Measurements from ENCODE around the gene CINP. TPM values are rescaled to one million over a fixed set of nuclear protein-coding genes. Genes with fewer than 3 reads are reported as not detected.
"Not testable (repeated sequence)": the region's sequence is repeated elsewhere in the genome, so short reads cannot be mapped to it uniquely, and the experiment has no call there.

The CINP gene
- total and polyA plus RNA-seq, 4 donors, result 21.2 to 30.8 (median 25.9) TPM

DNA sequence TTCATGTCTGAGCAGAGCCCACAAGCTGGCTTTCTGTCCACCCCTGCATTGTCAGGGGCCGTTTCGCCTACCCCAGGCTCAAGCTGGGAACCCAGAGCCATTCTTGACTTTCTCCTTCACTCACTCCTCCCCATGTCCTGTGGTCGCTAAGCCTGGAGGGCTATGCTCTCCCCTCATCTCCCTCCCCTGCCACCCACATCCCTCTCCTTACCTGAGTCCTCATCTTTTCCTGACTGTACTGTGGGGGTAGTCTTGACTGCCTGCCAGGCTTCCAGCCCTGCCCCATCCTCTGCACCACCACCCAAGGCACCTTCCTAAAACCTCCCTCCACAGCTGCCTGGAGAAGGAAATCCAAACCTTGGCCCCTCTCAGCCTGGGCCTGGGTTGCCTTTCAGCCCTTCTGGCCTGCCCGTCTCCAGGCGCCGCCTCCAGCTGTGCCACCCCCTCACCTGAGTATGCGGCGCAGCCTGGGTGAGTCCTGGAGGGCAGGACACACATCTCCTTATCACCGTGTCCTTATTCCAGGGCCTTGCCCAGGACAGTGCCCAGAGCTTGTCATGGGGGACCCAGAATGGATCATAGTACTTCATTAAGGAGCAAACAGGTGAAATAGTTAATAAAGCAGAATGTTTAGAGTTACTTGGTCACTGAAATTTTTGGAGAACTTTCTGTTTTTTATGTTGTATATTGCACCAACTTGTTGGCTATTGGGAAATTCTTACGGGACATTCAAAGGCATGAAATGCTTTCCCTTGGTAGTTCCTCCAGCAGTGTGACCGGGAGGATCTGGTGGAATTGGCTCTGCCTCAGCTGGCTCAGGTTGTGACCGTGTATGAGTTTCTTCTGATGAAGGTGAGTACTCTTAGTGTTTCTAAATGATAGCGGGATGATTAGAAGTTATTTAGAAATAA is 28.6 kb downstream of the CINP start:
- Histone ChIP-seq H3K9me3 (ENCODE audit: control insufficient read depth, low read length) (no peaks in the 10 kb centered on the region), H3K36me3 (ENCODE audit: control insufficient read depth in 1 of 2, insufficient read depth in 2 of 2, low read length in 1 of 2) (peaks cover 0 to under 1% of the 10 kb centered on the region in 2 donors), H3K27me3 (ENCODE audit: control insufficient read depth in 1 of 2, insufficient read depth in 2 of 2, low read length in 1 of 2) (no peaks in the 10 kb centered on the region), H3K4me1 (ENCODE audit: control insufficient read depth in 1 of 2, insufficient read depth in 2 of 2, low read length in 2 of 2) (no peaks in the 10 kb centered on the region), H3K4me3 (ENCODE audit: low read length in 2 of 2) (no peak overlapping the region), H3K27ac (ENCODE audit: low read depth in 1 of 2, low read length in 2 of 2) (no peak overlapping the region)
- WGBS, 2 donors, result 92 to 95% methylated on average over 13 of the region's 13 CpGs
- DNase-seq (peak in 1 of 2 donors; percentile 53), ATAC-seq (ENCODE audit: low FRiP score) (no peak)
- intact Hi-C loops (cut with DNase I), result no loop called here

DNA sequence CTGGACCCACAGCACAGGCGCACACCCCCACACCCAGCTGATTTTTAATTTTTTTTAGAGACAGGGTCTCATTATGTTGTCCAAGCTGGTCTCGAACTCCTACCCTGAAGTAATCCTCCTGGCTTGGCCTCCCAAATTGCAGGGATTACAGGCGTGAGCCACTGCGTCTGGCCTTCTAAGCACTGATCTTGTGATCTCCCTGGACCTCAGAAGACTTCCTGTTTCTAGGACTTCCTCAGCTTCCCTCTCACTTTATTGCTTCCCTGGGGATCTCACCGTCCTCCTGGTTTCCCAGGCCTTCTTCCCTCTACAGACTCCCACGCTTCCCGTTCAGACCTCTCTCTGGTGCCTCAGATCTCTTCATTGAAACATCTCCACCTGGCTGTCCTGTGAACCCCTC is 29.3 kb downstream of the CINP start:
- H3K9me3 ChIP-seq (ENCODE audit: control insufficient read depth, low read length), result no peaks in the 10 kb centered on the region
- intact Hi-C loops (cut with DNase I), result no loop called here
- H3K4me1 ChIP-seq (ENCODE audit: control insufficient read depth in 1 of 2, insufficient read depth in 2 of 2, low read length in 2 of 2), result no peaks in the 10 kb centered on the region
- ATAC-seq (ENCODE audit: low FRiP score) (no peak), DNase-seq (no peak)
- no peaks in the 10 kb centered on the region for H3K36me3 ChIP-seq (ENCODE audit: control insufficient read depth in 1 of 2, insufficient read depth in 2 of 2, low read length in 1 of 2)
- H3K27me3 ChIP-seq (ENCODE audit: control insufficient read depth in 1 of 2, insufficient read depth in 2 of 2, low read length in 1 of 2), result no peaks in the 10 kb centered on the region
- no peak overlapping the region for H3K4me3 ChIP-seq (ENCODE audit: low read length in 2 of 2)
- WGBS, 2 donors, result 86% methylated on average over 7 of the region's 7 CpGs
- no peak overlapping the region for H3K27ac ChIP-seq (ENCODE audit: low read depth in 1 of 2, low read length in 2 of 2)

DNA sequence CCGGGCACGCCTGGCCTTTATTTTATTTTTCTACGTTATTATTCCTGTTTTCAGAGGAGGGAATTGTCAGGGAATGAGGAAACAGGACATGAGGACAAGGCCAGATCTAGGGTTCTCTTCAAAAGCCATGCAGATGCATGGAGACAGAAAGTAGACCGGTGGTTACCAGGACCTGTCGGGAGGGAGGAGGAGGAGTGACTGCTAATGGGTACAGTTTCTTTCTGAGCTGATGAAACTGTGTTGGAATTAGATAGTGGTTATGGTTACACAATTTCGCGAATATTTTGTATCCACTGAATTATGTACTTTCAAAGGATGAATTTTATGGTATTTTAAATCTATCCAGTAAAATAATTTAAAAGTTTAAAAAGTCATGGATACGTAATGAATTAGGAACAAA is 31.9 kb downstream of the CINP start:
- 88 to 92% methylated on average over 8 of the region's 8 CpGs for WGBS, 2 donors
- Histone ChIP-seq H3K9me3 (ENCODE audit: control insufficient read depth, low read length) (no peaks in the 10 kb centered on the region), H3K27ac (ENCODE audit: low read depth in 1 of 2, low read length in 2 of 2) (no peak overlapping the region), H3K27me3 (ENCODE audit: control insufficient read depth in 1 of 2, insufficient read depth in 2 of 2, low read length in 1 of 2) (no peaks in the 10 kb centered on the region), H3K4me3 (ENCODE audit: low read length in 2 of 2) (no peak overlapping the region), H3K36me3 (ENCODE audit: control insufficient read depth in 1 of 2, insufficient read depth in 2 of 2, low read length in 1 of 2) (peaks cover 0 to 2% of the 10 kb centered on the region in 2 donors), H3K4me1 (ENCODE audit: control insufficient read depth in 1 of 2, insufficient read depth in 2 of 2, low read length in 2 of 2) (no peaks in the 10 kb centered on the region)
- ATAC-seq (ENCODE audit: low FRiP score) (no peak), DNase-seq (no peak)
- intact Hi-C loops (cut with DNase I), result no loop called here

- H3K4me3 ChIP-seq (ENCODE audit: low read length in 2 of 2); H3K27me3 ChIP-seq (ENCODE audit: control insufficient read depth in 1 of 2, insufficient read depth in 2 of 2, low read length in 1 of 2); DNase-seq; H3K9me3 ChIP-seq (ENCODE audit: control insufficient read depth, low read length); ATAC-seq (ENCODE audit: low FRiP score); H3K27ac ChIP-seq (ENCODE audit: low read depth in 1 of 2, low read length in 2 of 2); intact Hi-C loops (cut with DNase I); H3K4me1 ChIP-seq (ENCODE audit: control insufficient read depth in 1 of 2, insufficient read depth in 2 of 2, low read length in 2 of 2); H3K36me3 ChIP-seq (ENCODE audit: control insufficient read depth in 1 of 2, insufficient read depth in 2 of 2, low read length in 1 of 2): not testable (repeated sequence)
- WGBS, 2 donors, result 91 to 94% methylated on average over 6 of the region's 6 CpGs
Observed at GRCh38 chr14:102329381-102329780, 33.3 kb downstream of the CINP start.

DNA sequence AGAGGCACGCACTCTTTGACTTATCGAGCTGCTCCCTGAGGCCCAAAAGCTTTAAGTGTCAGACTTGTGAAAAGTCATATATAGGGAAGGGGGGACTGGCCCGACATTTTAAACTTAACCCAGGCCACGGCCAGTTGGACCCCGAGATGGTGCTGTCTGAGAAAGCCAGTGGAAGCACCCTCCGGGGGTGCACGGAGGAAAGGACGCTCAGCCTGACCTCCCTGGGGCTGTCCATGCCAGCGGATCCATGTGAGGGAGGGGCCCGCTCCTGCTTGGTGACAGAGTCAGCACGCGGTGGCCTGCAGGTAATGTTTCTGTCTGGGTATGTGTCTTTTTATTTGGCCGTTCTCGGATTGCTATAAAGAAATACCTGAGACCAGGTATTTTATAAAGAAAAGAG is 36.1 kb downstream of the CINP start:
- no peaks in the 10 kb centered on the region for H3K27me3 ChIP-seq (ENCODE audit: control insufficient read depth in 1 of 2, insufficient read depth in 2 of 2, low read length in 1 of 2)
- no peak overlapping the region for H3K4me3 ChIP-seq (ENCODE audit: low read length in 2 of 2)
- H3K27ac ChIP-seq (ENCODE audit: low read depth in 1 of 2, low read length in 2 of 2), result no peak overlapping the region
- intact Hi-C loops (cut with DNase I), result no loop called here
- peaks cover 0 to 2% of the 10 kb centered on the region in 2 donors for H3K36me3 ChIP-seq (ENCODE audit: control insufficient read depth in 1 of 2, insufficient read depth in 2 of 2, low read length in 1 of 2)
- no peaks in the 10 kb centered on the region for H3K4me1 ChIP-seq (ENCODE audit: control insufficient read depth in 1 of 2, insufficient read depth in 2 of 2, low read length in 2 of 2)
- ATAC-seq (ENCODE audit: low FRiP score) (no peak), DNase-seq (peak in 1 of 2 donors; percentile 57)
- WGBS, 2 donors, result 90 to 93% methylated on average over 14 of the region's 14 CpGs
- no peaks in the 10 kb centered on the region for H3K9me3 ChIP-seq (ENCODE audit: control insufficient read depth, low read length)

- intact Hi-C loops (cut with DNase I), result no loop called here
- DNase-seq, result peak in 1 of 2 donors; percentile 50
- H3K27ac ChIP-seq (ENCODE audit: low read depth in 1 of 2, low read length in 2 of 2), result no peak overlapping the region
- H3K4me1 ChIP-seq (ENCODE audit: control insufficient read depth in 1 of 2, insufficient read depth in 2 of 2, low read length in 2 of 2), result no peaks in the 10 kb centered on the region
- no peak for ATAC-seq (ENCODE audit: low FRiP score)
- H3K9me3 ChIP-seq (ENCODE audit: control insufficient read depth, low read length), result no peaks in the 10 kb centered on the region
- H3K36me3 ChIP-seq (ENCODE audit: control insufficient read depth in 1 of 2, insufficient read depth in 2 of 2, low read length in 1 of 2), result peaks cover 0 to 2% of the 10 kb centered on the region in 2 donors
- H3K4me3 ChIP-seq (ENCODE audit: low read length in 2 of 2), result no peak overlapping the region
- WGBS, 2 donors, result 68 to 71% methylated on average over 9 of the region's 9 CpGs
- H3K27me3 ChIP-seq (ENCODE audit: control insufficient read depth in 1 of 2, insufficient read depth in 2 of 2, low read length in 1 of 2), result no peaks in the 10 kb centered on the region
Observed at GRCh38 chr14:102325791-102326345, 36.8 kb downstream of the CINP start.

DNA sequence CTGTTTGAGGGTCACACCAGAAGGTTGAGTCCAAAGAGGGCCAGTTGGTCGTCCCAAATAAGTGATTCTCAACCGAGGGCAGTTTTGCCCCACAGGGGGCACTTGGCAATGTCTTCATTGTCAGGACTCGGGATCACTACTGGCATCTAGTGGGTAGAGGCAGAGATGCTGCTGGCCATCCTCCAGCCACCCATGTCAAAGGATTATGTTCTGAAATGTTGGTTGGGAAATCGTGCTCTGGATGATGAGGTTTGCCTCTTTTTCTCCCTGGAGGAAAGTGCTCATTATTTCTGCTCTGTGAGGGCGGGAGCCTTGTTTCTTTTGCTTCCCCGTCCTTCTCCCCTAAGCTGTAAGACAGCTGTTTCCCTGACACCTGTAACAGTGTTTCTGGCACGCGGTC is 39.6 kb downstream of the CINP start:
- Histone ChIP-seq H3K4me3 (ENCODE audit: low read length in 2 of 2) (no peak overlapping the region), H3K9me3 (ENCODE audit: control insufficient read depth, low read length) (no peaks in the 10 kb centered on the region), H3K4me1 (ENCODE audit: control insufficient read depth in 1 of 2, insufficient read depth in 2 of 2, low read length in 2 of 2) (no peaks in the 10 kb centered on the region), H3K27ac (ENCODE audit: low read depth in 1 of 2, low read length in 2 of 2) (no peak overlapping the region), H3K27me3 (ENCODE audit: control insufficient read depth in 1 of 2, insufficient read depth in 2 of 2, low read length in 1 of 2) (no peaks in the 10 kb centered on the region), H3K36me3 (ENCODE audit: control insufficient read depth in 1 of 2, insufficient read depth in 2 of 2, low read length in 1 of 2) (peaks cover 0 to 2% of the 10 kb centered on the region in 2 donors)
- peak in 1 of 2 donors; percentile 88 for DNase-seq
- WGBS, 2 donors, result 34% methylated on average over 8 of the region's 8 CpGs
- intact Hi-C loops (cut with DNase I), result no loop called here
- ATAC-seq (ENCODE audit: low FRiP score), result no peak

GRCh38 chr14:102321456-102322422 is 41.0 kb downstream of the CINP start:
- Histone ChIP-seq H3K4me1 (ENCODE audit: control insufficient read depth in 1 of 2, insufficient read depth in 2 of 2, low read length in 2 of 2) (no peaks in the 10 kb centered on the region), H3K36me3 (ENCODE audit: control insufficient read depth in 1 of 2, insufficient read depth in 2 of 2, low read length in 1 of 2) (peaks cover 0 to 2% of the 10 kb centered on the region in 2 donors), H3K4me3 (ENCODE audit: low read length in 2 of 2) (no peak overlapping the region), H3K9me3 (ENCODE audit: control insufficient read depth, low read length) (no peaks in the 10 kb centered on the region), H3K27ac (ENCODE audit: low read depth in 1 of 2, low read length in 2 of 2) (no peak overlapping the region), H3K27me3 (ENCODE audit: control insufficient read depth in 1 of 2, insufficient read depth in 2 of 2, low read length in 1 of 2) (no peaks in the 10 kb centered on the region)
- intact Hi-C loops (cut with DNase I), result no loop called here
- ATAC-seq (ENCODE audit: low FRiP score) (no peak), DNase-seq (no peak)
- 88 to 91% methylated on average over 12 of the region's 12 CpGs for WGBS, 2 donors

Measured in aorta (tissue), 5 donors.